ENCODE results near the gene SDC4.

- TF ChIP-seq CTCF (IDR thresholded peaks at IDR 0.05) (peak in 3 of 6 experiments; percentile 26 to 49 (median 29)), POLR2A (IDR thresholded peaks at IDR 0.05) (no peak)
Measured at GRCh38 chr20:45308117-45308778, 40.0 kb downstream of the SDC4 start, which contains the start of gene MATN4.
